Kidney capillary endothelial cell (primary cell): ENCODE measurements around the gene MRPS21.
A peak's percentile ranks its signal among the peaks of the same experiment; 100 is the strongest.

Source experiments
- DNase-seq: peaks from one replicate; pipeline ENCODE4 v3.0.0-alpha.2; 2018; ENCODE audit warnings: low spot score

MRPS21 gene

GRCh38 chr1:150293433-150294253 lies at the start of gene MRPS21:
Gene MRPS21 (plus strand): TSS chr1:150293861. CDS start chr1:150294367, 506 bp downstream.
- DNase-seq, result peak; percentile 92

- no peak for DNase-seq
These were observed 43.7 kb upstream of the MRPS21 start for GRCh38 chr1:150249936-150250335.

GRCh38 chr1:150256198-150256553 lies 37.5 kb upstream of the MRPS21 start:
- no peak for DNase-seq

GRCh38 chr1:150256554-150257341 lies 36.9 kb upstream of the MRPS21 start:
- DNase-seq, result no peak

GRCh38 chr1:150257624-150258585 lies 35.8 kb upstream of the MRPS21 start, which contains the start of gene CA14:
Gene CA14 (plus strand): TSS chr1:150257774. CDS start chr1:150258129, 355 bp downstream.
- DNase-seq, result no peak

GRCh38 chr1:150259217-150259616 lies 34.4 kb upstream of the MRPS21 start:
- DNase-seq, result no peak

GRCh38 chr1:150259758-150260669 lies 33.6 kb upstream of the MRPS21 start:
- DNase-seq, result no peak

- no peak for DNase-seq
These were observed 32.3 kb upstream of the MRPS21 start for GRCh38 chr1:150261367-150261766.

GRCh38 chr1:150262388-150263320 lies 31.0 kb upstream of the MRPS21 start:
- no peak for DNase-seq

- no peak for DNase-seq
These were observed 30.1 kb upstream of the MRPS21 start for GRCh38 chr1:150263549-150263948.

GRCh38 chr1:150267896-150268295 lies 25.8 kb upstream of the MRPS21 start:
- no peak for DNase-seq

GRCh38 chr1:150268340-150268704 lies 25.3 kb upstream of the MRPS21 start:
- DNase-seq, result no peak

GRCh38 chr1:150268705-150269403 lies 24.8 kb upstream of the MRPS21 start, which contains the start of gene APH1A:
Gene APH1A (minus strand): TSS chr1:150269016. CDS start chr1:150268810, 206 bp downstream.
- peak; percentile 93 for DNase-seq

- peak; percentile 36 for DNase-seq
These were observed 24.2 kb upstream of the MRPS21 start for GRCh38 chr1:150269451-150269850.

GRCh38 chr1:150271291-150271959 lies 22.2 kb upstream of the MRPS21 start:
- no peak for DNase-seq

GRCh38 chr1:150273311-150273710 lies 20.4 kb upstream of the MRPS21 start:
- peak; percentile 52 for DNase-seq

GRCh38 chr1:150280138-150280707 lies 13.4 kb upstream of the MRPS21 start:
- no peak for DNase-seq

GRCh38 chr1:150281221-150281757 lies 12.4 kb upstream of the MRPS21 start:
- peak; percentile 62 for DNase-seq
